ENCODE measurements around the gene EZH2. TPM values are rescaled to one million over a fixed set of nuclear protein-coding genes. Genes with fewer than 3 reads are reported as not detected.

EZH2 gene
- total and polyA plus RNA-seq, 4 donors: 0.75 to 4.1 (median 1.3) TPM

DNA sequence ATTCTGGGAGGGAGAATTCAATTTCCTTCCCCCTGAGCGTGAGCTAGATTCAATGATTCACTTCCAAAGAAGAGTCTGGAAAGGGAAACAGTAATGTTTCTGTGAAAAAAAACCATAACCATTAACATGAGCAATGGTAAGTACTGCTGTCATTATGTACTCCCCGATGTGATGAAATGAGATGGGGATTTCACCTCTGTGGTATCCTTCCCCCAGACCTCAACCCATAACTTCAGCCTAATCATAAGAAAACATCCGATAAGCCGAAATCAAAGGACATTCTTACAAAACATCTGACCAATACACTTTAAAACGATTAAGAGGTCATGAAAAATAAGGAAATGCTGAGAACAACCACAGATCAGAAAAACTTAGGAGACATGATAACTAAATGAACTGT lies 27.2 kb downstream of the EZH2 start:
- DNase-seq (no peak), ATAC-seq (ENCODE audit: low FRiP score) (no peak)
- Histone ChIP-seq H3K36me3 (ENCODE audit: control insufficient read depth in 1 of 2, insufficient read depth in 2 of 2, low read length in 1 of 2) (no peaks in the 10 kb centered on the region), H3K4me1 (ENCODE audit: control insufficient read depth in 1 of 2, insufficient read depth in 2 of 2, low read length in 2 of 2) (no peaks in the 10 kb centered on the region), H3K4me3 (ENCODE audit: low read length in 2 of 2) (no peak overlapping the region), H3K9me3 (ENCODE audit: control insufficient read depth, low read length) (no peaks in the 10 kb centered on the region), H3K27me3 (ENCODE audit: control insufficient read depth in 1 of 2, insufficient read depth in 2 of 2, low read length in 1 of 2) (no peaks in the 10 kb centered on the region), H3K27ac (ENCODE audit: low read depth in 1 of 2, low read length in 2 of 2) (no peak overlapping the region)
- intact Hi-C loops (cut with DNase I): loop anchor here (1.0 to 10.0 kb wide), 2 partner anchors 105 to 108 kb away; no protein-coding TSS in a partner anchor
- 86 to 88% methylated on average over 5 of the region's 5 CpGs for WGBS, 2 donors

- H3K4me1 ChIP-seq (ENCODE audit: control insufficient read depth in 1 of 2, insufficient read depth in 2 of 2, low read length in 2 of 2): no peaks in the 10 kb centered on the region
- H3K9me3 ChIP-seq (ENCODE audit: control insufficient read depth, low read length): no peaks in the 10 kb centered on the region
- ATAC-seq (ENCODE audit: low FRiP score): no peak
- no peak for DNase-seq
- no peaks in the 10 kb centered on the region for H3K27me3 ChIP-seq (ENCODE audit: control insufficient read depth in 1 of 2, insufficient read depth in 2 of 2, low read length in 1 of 2)
- no peak overlapping the region for H3K27ac ChIP-seq (ENCODE audit: low read depth in 1 of 2, low read length in 2 of 2)
- WGBS, 2 donors: 62 to 68% methylated on average over 2 of the region's 2 CpGs
- H3K36me3 ChIP-seq (ENCODE audit: control insufficient read depth in 1 of 2, insufficient read depth in 2 of 2, low read length in 1 of 2): no peaks in the 10 kb centered on the region
- intact Hi-C loops (cut with DNase I): loop anchor here (1.0 to 10.0 kb wide), 2 partner anchors 106 to 108 kb away; no protein-coding TSS in a partner anchor
- no peak overlapping the region for H3K4me3 ChIP-seq (ENCODE audit: low read length in 2 of 2)
Observed at GRCh38 chr7:148856578-148856881, 27.6 kb downstream of the EZH2 start.

- H3K36me3 ChIP-seq (ENCODE audit: control insufficient read depth in 1 of 2, insufficient read depth in 2 of 2, low read length in 1 of 2): no peaks in the 10 kb centered on the region
- intact Hi-C loops (cut with DNase I): loop anchor here in 1 of 2 donors (10.0 kb wide), 1 partner anchor 110 kb away; no protein-coding TSS in a partner anchor
- WGBS, 2 donors: 98 to 100% methylated on average over 1 of the region's 1 CpG
Observed at GRCh38 chr7:148854983-148855382, 29.1 kb downstream of the EZH2 start.

DNA sequence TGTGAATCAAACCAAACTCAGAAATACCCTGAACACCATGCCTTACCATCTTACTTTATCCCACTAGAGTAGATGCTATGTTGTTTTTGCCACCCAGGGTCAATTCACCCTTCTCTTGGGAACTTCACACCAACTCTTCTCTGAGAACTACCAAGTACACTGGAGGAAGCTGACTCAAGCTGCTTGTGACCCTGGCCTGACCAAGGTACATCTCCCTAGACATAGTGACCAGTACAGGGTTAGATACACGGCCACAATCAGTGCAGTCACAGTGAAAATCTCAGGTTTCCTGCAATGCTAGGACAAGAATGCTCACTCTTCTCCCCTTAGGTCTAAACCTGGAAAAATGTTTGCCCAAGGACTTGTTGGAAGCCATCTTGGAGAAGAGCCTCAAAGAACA lies 31.8 kb downstream of the EZH2 start:
- H3K4me1 ChIP-seq (ENCODE audit: control insufficient read depth in 1 of 2, insufficient read depth in 2 of 2, low read length in 2 of 2): no peaks in the 10 kb centered on the region
- H3K27me3 ChIP-seq (ENCODE audit: control insufficient read depth in 1 of 2, insufficient read depth in 2 of 2, low read length in 1 of 2): no peaks in the 10 kb centered on the region
- no peaks in the 10 kb centered on the region for H3K9me3 ChIP-seq (ENCODE audit: control insufficient read depth, low read length)
- H3K36me3 ChIP-seq (ENCODE audit: control insufficient read depth in 1 of 2, insufficient read depth in 2 of 2, low read length in 1 of 2): no peaks in the 10 kb centered on the region
- ATAC-seq (ENCODE audit: low FRiP score) (no peak), DNase-seq (no peak)
- 92 to 100% methylated on average over 1 of the region's 1 CpG for WGBS, 2 donors
- H3K4me3 ChIP-seq (ENCODE audit: low read length in 2 of 2): no peak overlapping the region
- no peak overlapping the region for H3K27ac ChIP-seq (ENCODE audit: low read depth in 1 of 2, low read length in 2 of 2)
- intact Hi-C loops (cut with DNase I): loop anchor here in 1 of 2 donors (10.0 kb wide), 1 partner anchor 113 kb away; no protein-coding TSS in a partner anchor

More at GRCh38 chr7:148854983-148855382, 29.1 kb downstream of the EZH2 start:
- Histone ChIP-seq H3K27ac (ENCODE audit: low read depth in 1 of 2, low read length in 2 of 2) (no peak overlapping the region), H3K4me1 (ENCODE audit: control insufficient read depth in 1 of 2, insufficient read depth in 2 of 2, low read length in 2 of 2) (no peaks in the 10 kb centered on the region), H3K9me3 (ENCODE audit: control insufficient read depth, low read length) (no peaks in the 10 kb centered on the region), H3K27me3 (ENCODE audit: control insufficient read depth in 1 of 2, insufficient read depth in 2 of 2, low read length in 1 of 2) (no peaks in the 10 kb centered on the region), H3K4me3 (ENCODE audit: low read length in 2 of 2) (no peak overlapping the region)
- DNase-seq (no peak), ATAC-seq (ENCODE audit: low FRiP score) (no peak)

GRCh38 chr7:148850564-148850963 lies 33.5 kb downstream of the EZH2 start:
- no peaks in the 10 kb centered on the region for H3K27me3 ChIP-seq (ENCODE audit: control insufficient read depth in 1 of 2, insufficient read depth in 2 of 2, low read length in 1 of 2)
- H3K4me3 ChIP-seq (ENCODE audit: low read length in 2 of 2): no peak overlapping the region
- no peak overlapping the region for H3K27ac ChIP-seq (ENCODE audit: low read depth in 1 of 2, low read length in 2 of 2)
- H3K9me3 ChIP-seq (ENCODE audit: control insufficient read depth, low read length): no peaks in the 10 kb centered on the region
- no peaks in the 10 kb centered on the region for H3K36me3 ChIP-seq (ENCODE audit: control insufficient read depth in 1 of 2, insufficient read depth in 2 of 2, low read length in 1 of 2)
- ATAC-seq (ENCODE audit: low FRiP score): no peak
- intact Hi-C loops (cut with DNase I): loop anchor here in 1 of 2 donors (10.0 kb wide), 1 partner anchor 114 kb away; no protein-coding TSS in a partner anchor
- WGBS, 2 donors: 97 to 98% methylated on average over 5 of the region's 5 CpGs
- no peak for DNase-seq
- no peaks in the 10 kb centered on the region for H3K4me1 ChIP-seq (ENCODE audit: control insufficient read depth in 1 of 2, insufficient read depth in 2 of 2, low read length in 2 of 2)

GRCh38 chr7:148849393-148850098 lies 34.5 kb downstream of the EZH2 start:
- Histone ChIP-seq H3K9me3 (ENCODE audit: control insufficient read depth, low read length) (no peaks in the 10 kb centered on the region), H3K27ac (ENCODE audit: low read depth in 1 of 2, low read length in 2 of 2) (no peak overlapping the region), H3K27me3 (ENCODE audit: control insufficient read depth in 1 of 2, insufficient read depth in 2 of 2, low read length in 1 of 2) (no peaks in the 10 kb centered on the region), H3K36me3 (ENCODE audit: control insufficient read depth in 1 of 2, insufficient read depth in 2 of 2, low read length in 1 of 2) (no peaks in the 10 kb centered on the region), H3K4me3 (ENCODE audit: low read length in 2 of 2) (no peak overlapping the region), H3K4me1 (ENCODE audit: control insufficient read depth in 1 of 2, insufficient read depth in 2 of 2, low read length in 2 of 2) (no peaks in the 10 kb centered on the region)
- ATAC-seq (ENCODE audit: low FRiP score) (no peak), DNase-seq (no peak)
- WGBS, 2 donors: 55 to 57% methylated on average over 7 of the region's 7 CpGs
- intact Hi-C loops (cut with DNase I): loop anchor here in 1 of 2 donors (10.0 kb wide), 1 partner anchor 115 kb away; no protein-coding TSS in a partner anchor

DNA sequence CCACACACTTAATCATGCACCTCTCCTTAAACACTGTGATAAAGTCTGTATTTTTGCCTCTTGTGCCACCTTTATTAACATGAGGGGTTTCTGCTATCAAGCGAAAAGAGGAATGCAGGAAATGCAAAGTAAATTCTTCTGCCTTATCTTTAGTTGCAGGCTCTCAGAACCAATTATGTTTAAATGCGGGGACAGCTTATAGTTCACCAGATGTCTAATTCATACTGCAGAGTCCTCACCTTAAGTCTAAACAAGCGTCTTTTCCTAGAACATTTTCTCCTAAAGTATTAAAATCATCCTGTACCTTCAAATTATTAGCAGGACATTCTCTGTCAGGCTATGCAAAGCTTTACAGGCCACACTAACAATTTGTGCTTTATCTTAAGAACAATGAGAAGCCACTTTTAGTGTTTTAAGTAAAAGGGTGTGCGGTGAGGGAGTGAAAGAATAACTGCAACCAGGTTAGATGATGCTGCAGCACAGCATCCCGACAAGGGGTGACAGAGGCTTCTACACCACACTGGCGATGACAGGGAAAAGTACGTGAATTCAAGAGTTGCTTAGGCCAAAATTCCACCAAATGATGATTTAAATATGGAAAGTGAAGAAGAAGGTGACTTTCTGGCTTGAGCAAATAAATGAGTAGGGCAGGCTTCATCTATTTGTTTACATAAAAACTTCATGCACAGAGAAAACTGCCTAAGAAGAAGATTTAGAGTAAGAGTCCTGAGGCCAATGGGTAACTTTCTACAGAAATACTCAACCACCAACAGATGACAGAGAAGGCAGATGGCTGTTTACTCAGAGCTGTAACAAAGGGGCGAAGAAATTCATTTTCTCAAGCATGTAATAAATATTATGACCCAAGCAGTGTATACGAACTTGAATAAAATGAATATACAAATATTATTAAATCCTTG lies 36.0 kb downstream of the EZH2 start:
- no peaks in the 10 kb centered on the region for H3K36me3 ChIP-seq (ENCODE audit: control insufficient read depth in 1 of 2, insufficient read depth in 2 of 2, low read length in 1 of 2)
- H3K9me3 ChIP-seq (ENCODE audit: control insufficient read depth, low read length): no peaks in the 10 kb centered on the region
- ATAC-seq (ENCODE audit: low FRiP score): no peak
- DNase-seq: no peak
- no peaks in the 10 kb centered on the region for H3K4me1 ChIP-seq (ENCODE audit: control insufficient read depth in 1 of 2, insufficient read depth in 2 of 2, low read length in 2 of 2)
- H3K27ac ChIP-seq (ENCODE audit: low read depth in 1 of 2, low read length in 2 of 2): no peak overlapping the region
- 78 to 79% methylated on average over 9 of the region's 9 CpGs for WGBS, 2 donors
- intact Hi-C loops (cut with DNase I): no loop called here
- H3K27me3 ChIP-seq (ENCODE audit: control insufficient read depth in 1 of 2, insufficient read depth in 2 of 2, low read length in 1 of 2): no peaks in the 10 kb centered on the region
- no peak overlapping the region for H3K4me3 ChIP-seq (ENCODE audit: low read length in 2 of 2)

DNA sequence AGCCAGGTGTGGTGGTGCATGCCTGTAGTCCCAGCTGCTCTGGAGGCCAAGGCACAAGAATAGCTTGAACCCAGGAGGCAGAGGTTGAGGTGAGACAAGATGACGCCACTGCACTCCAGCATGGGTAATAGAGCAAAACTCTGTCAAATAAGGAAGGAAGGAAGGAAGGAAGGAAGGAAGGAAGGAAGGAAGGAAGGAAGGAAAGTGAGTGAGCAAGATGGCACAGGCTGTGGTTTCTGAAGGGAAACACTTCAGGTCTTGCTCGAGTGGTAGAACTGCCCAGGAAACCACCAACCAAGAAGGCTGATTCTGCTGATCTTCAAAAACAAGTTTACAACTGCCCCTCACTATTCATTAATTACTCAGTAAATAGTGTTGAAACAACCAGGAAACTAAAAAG lies 45.2 kb downstream of the EZH2 start:
- no peak overlapping the region for H3K27ac ChIP-seq (ENCODE audit: low read depth in 1 of 2, low read length in 2 of 2)
- DNase-seq (no peak), ATAC-seq (ENCODE audit: low FRiP score) (no peak)
- WGBS, 2 donors: 89 to 91% methylated on average over 2 of the region's 2 CpGs
- H3K4me3 ChIP-seq (ENCODE audit: low read length in 2 of 2): no peak overlapping the region
- intact Hi-C loops (cut with DNase I): no loop called here
- H3K9me3 ChIP-seq (ENCODE audit: control insufficient read depth, low read length): no peaks in the 10 kb centered on the region
- no peaks in the 10 kb centered on the region for H3K27me3 ChIP-seq (ENCODE audit: control insufficient read depth in 1 of 2, insufficient read depth in 2 of 2, low read length in 1 of 2)
- no peaks in the 10 kb centered on the region for H3K36me3 ChIP-seq (ENCODE audit: control insufficient read depth in 1 of 2, insufficient read depth in 2 of 2, low read length in 1 of 2)
- H3K4me1 ChIP-seq (ENCODE audit: control insufficient read depth in 1 of 2, insufficient read depth in 2 of 2, low read length in 2 of 2): no peaks in the 10 kb centered on the region
